Measurements from ENCODE around the gene SERPINE3.

DNA sequence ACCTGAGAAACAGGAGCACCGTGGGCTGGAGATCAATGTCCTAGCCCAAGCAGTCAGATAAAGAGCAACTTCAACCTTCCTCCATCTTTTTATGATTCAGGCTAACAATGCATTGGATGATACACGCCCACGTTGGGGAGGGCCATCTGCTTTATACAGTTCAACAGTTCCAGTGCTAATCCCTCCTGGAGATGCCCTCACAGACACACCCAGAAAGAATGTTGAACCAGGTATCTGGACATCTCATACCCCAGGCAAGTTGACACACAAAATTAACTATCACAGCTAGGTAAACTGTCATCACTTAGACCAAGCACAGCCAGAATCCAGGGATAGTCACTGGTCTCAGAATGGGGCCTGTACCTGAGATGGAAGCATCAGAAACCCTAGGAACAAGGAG, 20.6 kb upstream of the SERPINE3 start:
- TF ChIP-seq, protein P1, sequence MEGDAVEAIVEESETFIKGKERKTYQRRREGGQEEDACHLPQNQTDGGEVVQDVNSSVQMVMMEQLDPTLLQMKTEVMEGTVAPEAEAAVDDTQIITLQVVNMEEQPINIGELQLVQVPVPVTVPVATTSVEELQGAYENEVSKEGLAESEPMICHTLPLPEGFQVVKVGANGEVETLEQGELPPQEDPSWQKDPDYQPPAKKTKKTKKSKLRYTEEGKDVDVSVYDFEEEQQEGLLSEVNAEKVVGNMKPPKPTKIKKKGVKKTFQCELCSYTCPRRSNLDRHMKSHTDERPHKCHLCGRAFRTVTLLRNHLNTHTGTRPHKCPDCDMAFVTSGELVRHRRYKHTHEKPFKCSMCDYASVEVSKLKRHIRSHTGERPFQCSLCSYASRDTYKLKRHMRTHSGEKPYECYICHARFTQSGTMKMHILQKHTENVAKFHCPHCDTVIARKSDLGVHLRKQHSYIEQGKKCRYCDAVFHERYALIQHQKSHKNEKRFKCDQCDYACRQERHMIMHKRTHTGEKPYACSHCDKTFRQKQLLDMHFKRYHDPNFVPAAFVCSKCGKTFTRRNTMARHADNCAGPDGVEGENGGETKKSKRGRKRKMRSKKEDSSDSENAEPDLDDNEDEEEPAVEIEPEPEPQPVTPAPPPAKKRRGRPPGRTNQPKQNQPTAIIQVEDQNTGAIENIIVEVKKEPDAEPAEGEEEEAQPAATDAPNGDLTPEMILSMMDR (IDR thresholded peaks at IDR 0.05), result no peak
- no peak for TF ChIP-seq POLR2A (IDR thresholded peaks at IDR 0.05)

Data from thyroid gland (tissue), 4 donors.